ENCODE data around the gene CTDSPL.

CTDSPL gene

DNA sequence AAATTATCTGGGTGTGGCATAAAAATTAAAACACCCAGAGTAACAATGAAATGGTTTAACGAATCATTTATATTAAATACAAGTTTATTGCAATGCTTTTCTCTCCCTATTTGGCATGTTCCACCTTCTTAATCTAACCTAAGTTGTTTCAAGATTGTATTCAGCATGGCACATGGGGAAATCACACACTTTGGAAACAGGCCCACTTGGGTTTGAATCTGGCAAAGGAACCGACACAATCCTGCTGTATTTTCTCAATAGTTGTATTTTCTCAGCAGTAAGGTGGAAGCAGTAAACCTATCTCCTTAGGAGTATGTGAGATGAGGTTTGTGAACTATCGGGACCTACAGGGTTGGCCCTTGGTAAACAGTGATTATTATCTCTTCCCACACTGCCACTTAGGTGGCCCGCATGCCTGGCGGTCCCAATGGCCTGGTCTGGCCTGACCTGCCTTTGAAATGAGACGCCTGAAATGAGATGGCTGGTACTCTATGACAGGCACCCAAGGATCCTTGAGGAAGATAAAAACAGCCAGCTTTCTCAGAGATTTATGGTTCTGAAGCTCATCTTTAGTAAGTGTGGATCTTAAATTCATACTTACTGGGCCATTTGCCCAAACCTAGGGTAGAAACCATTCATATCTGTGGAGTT lies 83.6 kb downstream of the CTDSPL start:
- no peak overlapping the region for H3K4me3 ChIP-seq (ENCODE audit: low read depth, low read length)
- in situ Hi-C loops (cut with HindIII; ENCODE audit: low sequenced_read_pairs): no loop called here
- TF ChIP-seq, protein P1, sequence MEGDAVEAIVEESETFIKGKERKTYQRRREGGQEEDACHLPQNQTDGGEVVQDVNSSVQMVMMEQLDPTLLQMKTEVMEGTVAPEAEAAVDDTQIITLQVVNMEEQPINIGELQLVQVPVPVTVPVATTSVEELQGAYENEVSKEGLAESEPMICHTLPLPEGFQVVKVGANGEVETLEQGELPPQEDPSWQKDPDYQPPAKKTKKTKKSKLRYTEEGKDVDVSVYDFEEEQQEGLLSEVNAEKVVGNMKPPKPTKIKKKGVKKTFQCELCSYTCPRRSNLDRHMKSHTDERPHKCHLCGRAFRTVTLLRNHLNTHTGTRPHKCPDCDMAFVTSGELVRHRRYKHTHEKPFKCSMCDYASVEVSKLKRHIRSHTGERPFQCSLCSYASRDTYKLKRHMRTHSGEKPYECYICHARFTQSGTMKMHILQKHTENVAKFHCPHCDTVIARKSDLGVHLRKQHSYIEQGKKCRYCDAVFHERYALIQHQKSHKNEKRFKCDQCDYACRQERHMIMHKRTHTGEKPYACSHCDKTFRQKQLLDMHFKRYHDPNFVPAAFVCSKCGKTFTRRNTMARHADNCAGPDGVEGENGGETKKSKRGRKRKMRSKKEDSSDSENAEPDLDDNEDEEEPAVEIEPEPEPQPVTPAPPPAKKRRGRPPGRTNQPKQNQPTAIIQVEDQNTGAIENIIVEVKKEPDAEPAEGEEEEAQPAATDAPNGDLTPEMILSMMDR (IDR thresholded peaks at IDR 0.05; ENCODE audit: low read depth, low read length): no peak
- DNase-seq (ENCODE audit: low read depth, low spot score): no peak

DNA sequence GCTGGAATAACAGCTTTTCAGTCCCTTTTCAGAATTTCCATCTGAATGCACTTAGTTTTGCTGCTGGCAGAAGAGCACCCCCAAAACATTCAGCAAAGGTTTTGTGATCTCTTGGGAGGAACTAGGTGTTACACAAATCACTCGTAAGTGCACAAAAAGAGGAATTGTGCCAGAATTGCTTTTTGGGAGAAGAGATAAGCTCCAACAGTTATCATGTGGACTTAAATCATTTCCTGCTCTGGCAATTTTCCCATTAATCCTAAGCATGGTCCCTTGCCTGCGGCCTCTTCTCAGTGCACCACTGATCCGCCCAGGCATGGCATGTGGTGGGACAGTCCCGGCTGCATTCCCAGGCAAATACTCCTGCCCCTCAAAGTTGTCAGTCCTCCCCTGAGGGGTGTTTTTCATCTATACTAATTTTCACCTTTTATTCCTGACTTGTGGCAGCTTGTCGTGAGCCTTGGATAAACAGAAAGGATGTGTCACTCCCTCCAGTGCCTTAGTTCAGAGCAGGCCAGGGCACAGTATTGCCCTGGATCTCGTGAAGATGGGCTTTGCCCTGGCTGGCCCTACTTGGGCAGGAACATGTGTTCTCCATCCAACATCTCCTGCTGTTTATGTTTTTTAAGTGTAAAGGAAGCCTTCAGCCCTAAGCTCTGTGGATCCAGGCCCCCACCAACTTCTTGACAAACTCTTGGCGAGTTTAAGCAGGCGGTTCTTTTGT lies 84.3 kb downstream of the CTDSPL start:
- no peak for DNase-seq (ENCODE audit: low read depth, low spot score)
- in situ Hi-C loops (cut with HindIII; ENCODE audit: low sequenced_read_pairs): no loop called here
- no peak overlapping the region for H3K4me3 ChIP-seq (ENCODE audit: low read depth, low read length)
- TF ChIP-seq, protein P1 (IDR thresholded peaks at IDR 0.05; ENCODE audit: low read depth, low read length): no peak

GRCh38 chr3:37946531-37946889 lies 84.8 kb downstream of the CTDSPL start:
- peak; percentile 53 for DNase-seq (ENCODE audit: low read depth, low spot score)
- H3K4me3 ChIP-seq (ENCODE audit: low read depth, low read length): no peak overlapping the region
- TF ChIP-seq, protein P1 (IDR thresholded peaks at IDR 0.05; ENCODE audit: low read depth, low read length): no peak
- in situ Hi-C loops (cut with HindIII; ENCODE audit: low sequenced_read_pairs): no loop called here

DNA sequence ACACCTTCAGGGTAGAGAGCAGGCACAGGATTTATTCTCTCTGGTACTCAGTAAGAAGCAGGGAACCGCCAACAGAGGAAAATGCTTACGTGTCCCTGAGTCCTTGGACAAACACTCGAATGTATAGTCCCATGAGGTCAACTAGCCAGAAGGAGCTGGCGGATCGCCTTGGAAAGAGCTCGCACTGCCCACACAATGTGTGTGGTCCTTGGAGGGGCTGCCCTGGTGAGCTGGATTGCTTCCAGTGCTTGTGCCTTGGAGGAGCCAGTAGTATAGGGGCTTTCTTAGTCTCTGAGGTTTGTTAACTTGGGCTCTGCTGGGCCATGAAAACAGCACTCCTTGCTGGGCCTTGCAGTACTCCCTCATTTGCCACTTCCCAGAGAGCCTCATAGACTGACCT lies 88.2 kb downstream of the CTDSPL start:
- in situ Hi-C loops (cut with HindIII; ENCODE audit: low sequenced_read_pairs): no loop called here
- H3K4me3 ChIP-seq (ENCODE audit: low read depth, low read length): no peak overlapping the region
- peak; percentile 64 for DNase-seq (ENCODE audit: low read depth, low spot score)
- TF ChIP-seq, protein P1 (IDR thresholded peaks at IDR 0.05; ENCODE audit: low read depth, low read length): no peak

DNA sequence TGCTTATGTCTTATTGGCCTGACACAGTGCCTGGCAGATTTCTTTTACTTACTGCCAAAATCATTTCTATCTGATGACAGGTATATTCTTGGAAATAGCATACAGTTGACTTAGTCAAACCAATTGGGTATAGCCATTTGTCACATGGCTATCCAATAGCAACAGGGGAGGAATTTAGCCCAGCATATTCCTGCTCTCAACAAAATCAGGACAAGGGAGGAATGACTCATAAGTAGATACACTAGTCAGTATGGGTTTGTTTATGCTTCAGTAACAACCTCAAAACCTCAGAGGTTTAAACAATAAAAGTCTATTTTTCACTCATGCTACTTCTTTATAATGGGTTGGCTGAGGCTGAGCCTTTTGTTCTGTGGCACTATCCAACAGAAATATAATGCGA lies 90.9 kb downstream of the CTDSPL start:
- in situ Hi-C loops (cut with HindIII; ENCODE audit: low sequenced_read_pairs): no loop called here
- H3K4me3 ChIP-seq (ENCODE audit: low read depth, low read length): no peak overlapping the region
- TF ChIP-seq, protein P1 (IDR thresholded peaks at IDR 0.05; ENCODE audit: low read depth, low read length): no peak
- DNase-seq (ENCODE audit: low read depth, low spot score): peak; percentile 38

DNA sequence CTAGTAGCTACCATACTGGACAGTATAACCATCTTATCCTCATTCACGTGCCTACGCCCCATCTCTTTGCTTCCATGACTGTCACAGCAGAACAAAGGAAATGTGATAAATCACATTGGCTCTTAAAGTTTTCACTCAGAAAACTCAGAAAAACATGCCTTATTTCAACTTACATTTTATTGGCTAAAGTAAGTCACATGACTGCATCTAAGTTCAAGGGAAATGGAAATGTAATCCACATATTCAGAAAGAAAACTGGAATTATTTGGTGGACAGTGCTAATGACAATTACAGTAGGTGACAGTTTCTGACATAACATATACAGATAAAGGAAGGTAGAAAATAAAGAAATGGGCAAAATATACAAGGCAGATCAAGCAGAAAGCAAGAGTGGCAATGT lies 91.5 kb downstream of the CTDSPL start:
- TF ChIP-seq, protein P1 (IDR thresholded peaks at IDR 0.05; ENCODE audit: low read depth, low read length): no peak
- in situ Hi-C loops (cut with HindIII; ENCODE audit: low sequenced_read_pairs): no loop called here
- H3K4me3 ChIP-seq (ENCODE audit: low read depth, low read length): no peak overlapping the region
- no peak for DNase-seq (ENCODE audit: low read depth, low spot score)
